Gastrocnemius medialis (tissue), 4 donors: ENCODE measurements around the gene DENND4B.

Experiments
- POLR2A ChIP-seq, 2 donors: fragments of 450-650 bp; IDR thresholded peaks; one replicate each; pipeline ENCODE4 v1.6.1; 2017; ENCODE audit warnings: antibody characterized with exemption in 2 of 2, mild to moderate bottlenecking in 2 of 2, moderate library complexity in 2 of 2
- TF ChIP-seq, protein P1 (sequence below), 5 experiments: fragments of 450-650 bp in 3 of 5; fragments of 200-600 bp in 2 of 5; sonication (generic) in 2 of 5; IDR thresholded peaks in 4 of 5; conservative IDR thresholded peaks in 1 of 5; 1 replicate in 4 of 5; 2 replicates in 1 of 5; pipeline ENCODE4 v1.5.1; 2016 to 2019; ENCODE audit warnings: antibody characterized with exemption in 5 of 5, mild to moderate bottlenecking in 3 of 5, moderate library complexity in 3 of 5

DNA sequence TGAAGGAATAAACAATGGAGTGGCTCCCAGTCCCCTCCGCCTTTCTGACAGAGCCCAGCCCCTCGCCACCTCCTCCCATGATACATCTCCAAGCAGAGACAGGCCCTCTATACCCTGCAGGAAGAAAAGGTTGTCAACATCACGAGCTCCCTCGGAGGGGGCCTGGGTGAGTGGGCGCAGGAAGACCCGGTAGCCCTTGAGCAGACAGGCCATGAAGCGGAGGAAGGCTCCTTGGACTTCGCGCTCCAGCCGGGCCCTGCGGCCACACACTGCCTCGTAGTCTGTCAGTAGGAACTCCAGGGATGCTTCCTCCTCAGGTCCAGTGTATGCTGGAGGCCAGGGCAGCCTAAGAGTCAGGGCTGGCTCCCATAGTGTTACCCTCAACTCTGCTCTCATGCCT lies 7.0 kb downstream of the DENND4B start:
- TF ChIP-seq, protein P1, sequence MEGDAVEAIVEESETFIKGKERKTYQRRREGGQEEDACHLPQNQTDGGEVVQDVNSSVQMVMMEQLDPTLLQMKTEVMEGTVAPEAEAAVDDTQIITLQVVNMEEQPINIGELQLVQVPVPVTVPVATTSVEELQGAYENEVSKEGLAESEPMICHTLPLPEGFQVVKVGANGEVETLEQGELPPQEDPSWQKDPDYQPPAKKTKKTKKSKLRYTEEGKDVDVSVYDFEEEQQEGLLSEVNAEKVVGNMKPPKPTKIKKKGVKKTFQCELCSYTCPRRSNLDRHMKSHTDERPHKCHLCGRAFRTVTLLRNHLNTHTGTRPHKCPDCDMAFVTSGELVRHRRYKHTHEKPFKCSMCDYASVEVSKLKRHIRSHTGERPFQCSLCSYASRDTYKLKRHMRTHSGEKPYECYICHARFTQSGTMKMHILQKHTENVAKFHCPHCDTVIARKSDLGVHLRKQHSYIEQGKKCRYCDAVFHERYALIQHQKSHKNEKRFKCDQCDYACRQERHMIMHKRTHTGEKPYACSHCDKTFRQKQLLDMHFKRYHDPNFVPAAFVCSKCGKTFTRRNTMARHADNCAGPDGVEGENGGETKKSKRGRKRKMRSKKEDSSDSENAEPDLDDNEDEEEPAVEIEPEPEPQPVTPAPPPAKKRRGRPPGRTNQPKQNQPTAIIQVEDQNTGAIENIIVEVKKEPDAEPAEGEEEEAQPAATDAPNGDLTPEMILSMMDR (IDR thresholded peaks at IDR 0.05 in 4 of 5, conservative IDR thresholded peaks at IDR 0.05 in 1 of 5), result no peak
- no peak for TF ChIP-seq POLR2A (IDR thresholded peaks at IDR 0.05)
